HEK293T (cell line): ENCODE measurements around the gene ABHD18.

Experiments
- CTCF ChIA-PET: fragments of 350-600 bp; formaldehyde crosslinking; extraction: SDS; loops from one replicate; lab custom pipeline; 2021; ENCODE audit warnings: antibody characterized with exemption, inconsistent platforms; lab: Yijun Ruan, JAX
- POLR2A ChIA-PET: fragments of 350-600 bp; formaldehyde crosslinking; extraction: SDS; loops from one replicate; lab custom pipeline; 2020; ENCODE audit warnings: antibody characterized with exemption, inconsistent platforms; lab: Yijun Ruan, JAX
- DNase-seq: peaks from one replicate; pipeline ENCODE4 v3.0.0; 2012; ENCODE audit warnings: mixed read lengths; ENCODE audit errors: extremely low spot score
- ARNT ChIP-seq: fragments of 450-650 bp; IDR thresholded peaks from 2 replicates; pipeline ENCODE4 v1.6.1; 2017; ENCODE audit warnings: mild to moderate bottlenecking
- BHLHE40 ChIP-seq: fragments of 450-650 bp; IDR thresholded peaks from 2 replicates; pipeline ENCODE4 v1.6.1; 2016; ENCODE audit warnings: mild to moderate bottlenecking, moderate library complexity, borderline replicate concordance
- CTBP1 ChIP-seq: fragments of 450-650 bp; IDR thresholded peaks from 2 replicates; pipeline ENCODE4 v1.6.1; 2016; ENCODE audit warnings: borderline replicate concordance
- ELF4 ChIP-seq: fragments of 450-650 bp; IDR thresholded peaks from 2 replicates; pipeline ENCODE4 v1.6.1; 2017; ENCODE audit warnings: antibody characterized with exemption
- FOXA1 ChIP-seq: fragments of 450-650 bp; IDR thresholded peaks from 2 replicates; pipeline ENCODE4 v1.6.1; 2016; ENCODE audit warnings: mild to moderate bottlenecking
- FOXK2 ChIP-seq: fragments of 450-650 bp; IDR thresholded peaks from 2 replicates; pipeline ENCODE4 v1.6.1; 2016; ENCODE audit warnings: mild to moderate bottlenecking
- FOXM1 ChIP-seq: fragments of 450-650 bp; IDR thresholded peaks from 2 replicates; pipeline ENCODE4 v1.6.1; 2017; ENCODE audit warnings: mild to moderate bottlenecking, borderline replicate concordance
- HDGF ChIP-seq: fragments of 450-650 bp; IDR thresholded peaks from 2 replicates; pipeline ENCODE4 v1.6.1; 2017; ENCODE audit warnings: antibody characterized with exemption, borderline replicate concordance
- L3MBTL2 ChIP-seq: fragments of 450-650 bp; conservative IDR thresholded peaks from 2 replicates; pipeline ENCODE4 v1.6.1; 2016; ENCODE audit warnings: mild to moderate bottlenecking
- LEF1 ChIP-seq: fragments of 450-650 bp; IDR thresholded peaks from 2 replicates; pipeline ENCODE4 v1.6.1; 2017; ENCODE audit warnings: mild to moderate bottlenecking, borderline replicate concordance
- NFRKB ChIP-seq: fragments of 450-650 bp; IDR thresholded peaks from 2 replicates; pipeline ENCODE4 v1.6.1; 2016; ENCODE audit warnings: mild to moderate bottlenecking, moderate library complexity
- PKNOX1 ChIP-seq: fragments of 450-650 bp; IDR thresholded peaks from 2 replicates; pipeline ENCODE4 v1.6.1; 2016
- SP1 ChIP-seq: fragments of 450-650 bp; IDR thresholded peaks from 2 replicates; pipeline ENCODE4 v1.6.1; 2017
- SUZ12 ChIP-seq: fragments of 450-650 bp; IDR thresholded peaks from 2 replicates; pipeline ENCODE4 v1.6.1; 2016; ENCODE audit warnings: mild to moderate bottlenecking
- TARDBP ChIP-seq: fragments of 450-650 bp; IDR thresholded peaks from 2 replicates; pipeline ENCODE4 v1.6.1; 2016
- ZNF384 ChIP-seq: fragments of 450-650 bp; IDR thresholded peaks from 2 replicates; pipeline ENCODE4 v1.6.1; 2016

Gene ABHD18

GRCh38 chr4:128076464-128076863 lies 111.3 kb downstream of the ABHD18 start:
- ChIA-PET POLR2A (no interaction called here), CTCF (interaction anchor here (0.6 kb wide), 1 partner anchor 14 kb away, joined by 4 read pairs; no protein-coding TSS in a partner anchor)
- TF ChIP-seq TARDBP (no peak), ARNT (no peak), L3MBTL2 (no peak), CTBP1 (no peak), FOXA1 (no peak), ZNF384 (no peak), FOXM1 (no peak), SUZ12 (no peak), PKNOX1 (no peak), BHLHE40 (no peak), LEF1 (no peak), HDGF (no peak), FOXK2 (no peak), ELF4 (no peak), SP1 (no peak), NFRKB (no peak)
- no peak for DNase-seq
